Vagina (tissue), 2 donors: ENCODE measurements around the gene COG1.

Experiments used
- CTCF ChIP-seq, 3 experiments: fragments of 450-650 bp in 2 of 3; fragments of 200-600 bp in 1 of 3; sonication (generic) in 1 of 3; IDR thresholded peaks; one replicate each; pipeline ENCODE4 v1.5.1; 2017 to 2019; ENCODE audit warnings: antibody characterized with exemption in 3 of 3, mild to moderate bottlenecking in 2 of 3, moderate library complexity in 2 of 3
- POLR2A ChIP-seq, 2 donors: fragments of 450-650 bp; IDR thresholded peaks; one replicate each; pipeline ENCODE4 v1.6.1; 2017; ENCODE audit warnings: antibody characterized with exemption in 2 of 2, mild to moderate bottlenecking in 2 of 2, moderate library complexity in 2 of 2
- POLR2AphosphoS5 ChIP-seq, 2 donors: sonication (generic); formaldehyde crosslinking; IDR thresholded peaks; one replicate each; pipeline ENCODE4 v1.9.0; 2017; ENCODE audit warnings: antibody characterized with exemption in 2 of 2, mild to moderate bottlenecking in 2 of 2, low read depth in 1 of 2; ENCODE audit not compliant: insufficient read depth in 1 of 2

GRCh38 chr17:73231395-73231794 lies 38.5 kb downstream of the COG1 start:
- TF ChIP-seq CTCF (IDR thresholded peaks at IDR 0.05) (no peak), POLR2A (IDR thresholded peaks at IDR 0.05) (no peak), POLR2AphosphoS5 (IDR thresholded peaks at IDR 0.05; ENCODE audit: insufficient read depth in 1 of 2, low read depth in 1 of 2) (no peak)
